Measurements from ENCODE around the gene IL18. TPM values are rescaled to one million over a fixed set of nuclear protein-coding genes. Genes with fewer than 3 reads are reported as not detected.

IL18 gene
- total and polyA plus RNA-seq, 9 of the 15 experiments (the other 6 are each of a cell fraction or from before 2014, with no cell fraction given), result 4.1 to 10.0 (median 6.1) TPM

DNA sequence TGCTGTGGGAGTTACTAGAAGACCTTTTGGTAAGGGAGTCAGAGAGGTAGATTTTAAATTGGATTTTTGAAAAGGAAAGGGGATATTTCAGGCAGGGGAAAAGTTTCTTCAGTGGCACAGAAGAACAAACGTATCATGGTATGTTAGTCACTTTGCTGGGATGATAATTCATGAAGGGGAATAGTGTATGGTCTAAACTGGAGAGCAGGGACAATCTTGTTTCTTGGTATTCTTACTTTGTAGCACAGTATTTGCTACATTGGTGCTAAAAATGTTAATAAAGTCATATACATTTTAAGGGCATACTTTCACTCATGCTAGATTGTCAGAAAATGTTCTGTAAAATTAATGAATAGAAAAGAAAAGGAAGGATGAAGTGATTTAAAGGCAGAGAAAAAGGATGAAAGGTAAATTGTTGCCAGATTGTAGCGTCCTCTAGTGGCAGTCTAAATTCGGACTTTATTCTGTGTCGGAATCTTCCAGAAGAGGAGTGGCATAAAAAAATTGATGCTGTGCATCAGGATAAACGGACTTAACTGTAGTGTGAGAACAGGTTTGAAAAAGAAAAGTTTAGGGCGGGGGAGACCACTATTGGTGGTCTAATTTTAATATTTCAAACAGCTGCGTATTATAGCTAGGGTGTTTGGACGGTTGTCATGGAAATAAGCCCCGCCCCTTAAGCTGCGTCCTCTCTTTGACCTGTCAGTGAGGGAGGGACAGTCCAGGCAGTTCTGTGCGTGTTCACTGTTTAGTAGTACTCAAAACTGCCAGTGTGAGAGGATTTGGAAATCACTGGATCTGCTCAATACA lies 11.1 kb upstream of the IL18 start, which contains the start of gene BCO2 (continued):
- TF ChIP-seq ZNF408 (CRISPR knock-in tag; IDR thresholded peaks at IDR 0.05; ENCODE audit: low read depth) (no peak), MEF2A (IDR thresholded peaks at IDR 0.05; ENCODE audit: control insufficient read depth, low read depth, low read length) (0 out of 2 replicates have a peak, but pooled peaks have one; percentile 23), SMC3 (conservative IDR thresholded peaks at IDR 0.05; ENCODE audit: insufficient read depth, low read depth, low read length) (peak; percentile 33; the same call in 1 of the 2 replicates), ZNF316 (IDR thresholded peaks at IDR 0.05) (no peak), PBX2 (CRISPR knock-in tag; IDR thresholded peaks at IDR 0.05; ENCODE audit: low read depth) (no peak), PBX2 (tag; conservative IDR thresholded peaks at IDR 0.05; ENCODE audit: low read depth) (peak; percentile 36), ZNF217 (CRISPR knock-in tag; IDR thresholded peaks at IDR 0.05) (no peak), FOXJ3 (CRISPR knock-in tag; IDR thresholded peaks at IDR 0.05) (peak; percentile 70), RCOR1 (IDR thresholded peaks at IDR 0.05; ENCODE audit: borderline replicate concordance in 1 of 2, low read depth in 2 of 2, low read length in 2 of 2) (peak in 1 of 2 experiments; percentile 34; a peak in 1 of 4 replicates), ZC3H8 (IDR thresholded peaks at IDR 0.05) (0 out of 2 replicates have a peak, but pooled peaks have one; percentile 35), JUN (IDR thresholded peaks at IDR 0.05; ENCODE audit: borderline replicate concordance, low read depth, low read length) (no peak), JUN (CRISPR knock-in tag; IDR thresholded peaks at IDR 0.05; ENCODE audit: borderline replicate concordance) (no peak), ZNF175 (CRISPR knock-in tag; IDR thresholded peaks at IDR 0.05; ENCODE audit: low read depth) (no peak), MEIS2 (IDR thresholded peaks at IDR 0.05; ENCODE audit: partially characterized antibody) (peak; percentile 50), ZNF76 (CRISPR knock-in tag; IDR thresholded peaks at IDR 0.05; ENCODE audit: borderline replicate concordance) (no peak), RBM25 (IDR thresholded peaks at IDR 0.05; ENCODE audit: low read depth, low read length, severe bottlenecking) (no peak)
- TF ChIP-seq, protein P1, sequence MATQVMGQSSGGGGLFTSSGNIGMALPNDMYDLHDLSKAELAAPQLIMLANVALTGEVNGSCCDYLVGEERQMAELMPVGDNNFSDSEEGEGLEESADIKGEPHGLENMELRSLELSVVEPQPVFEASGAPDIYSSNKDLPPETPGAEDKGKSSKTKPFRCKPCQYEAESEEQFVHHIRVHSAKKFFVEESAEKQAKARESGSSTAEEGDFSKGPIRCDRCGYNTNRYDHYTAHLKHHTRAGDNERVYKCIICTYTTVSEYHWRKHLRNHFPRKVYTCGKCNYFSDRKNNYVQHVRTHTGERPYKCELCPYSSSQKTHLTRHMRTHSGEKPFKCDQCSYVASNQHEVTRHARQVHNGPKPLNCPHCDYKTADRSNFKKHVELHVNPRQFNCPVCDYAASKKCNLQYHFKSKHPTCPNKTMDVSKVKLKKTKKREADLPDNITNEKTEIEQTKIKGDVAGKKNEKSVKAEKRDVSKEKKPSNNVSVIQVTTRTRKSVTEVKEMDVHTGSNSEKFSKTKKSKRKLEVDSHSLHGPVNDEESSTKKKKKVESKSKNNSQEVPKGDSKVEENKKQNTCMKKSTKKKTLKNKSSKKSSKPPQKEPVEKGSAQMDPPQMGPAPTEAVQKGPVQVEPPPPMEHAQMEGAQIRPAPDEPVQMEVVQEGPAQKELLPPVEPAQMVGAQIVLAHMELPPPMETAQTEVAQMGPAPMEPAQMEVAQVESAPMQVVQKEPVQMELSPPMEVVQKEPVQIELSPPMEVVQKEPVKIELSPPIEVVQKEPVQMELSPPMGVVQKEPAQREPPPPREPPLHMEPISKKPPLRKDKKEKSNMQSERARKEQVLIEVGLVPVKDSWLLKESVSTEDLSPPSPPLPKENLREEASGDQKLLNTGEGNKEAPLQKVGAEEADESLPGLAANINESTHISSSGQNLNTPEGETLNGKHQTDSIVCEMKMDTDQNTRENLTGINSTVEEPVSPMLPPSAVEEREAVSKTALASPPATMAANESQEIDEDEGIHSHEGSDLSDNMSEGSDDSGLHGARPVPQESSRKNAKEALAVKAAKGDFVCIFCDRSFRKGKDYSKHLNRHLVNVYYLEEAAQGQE (IDR thresholded peaks at IDR 0.05; ENCODE audit: borderline replicate concordance), result peak; percentile 55; the same call in 1 of the 2 replicates
- TF ChIP-seq, protein P1 (CRISPR knock-in tag; IDR thresholded peaks at IDR 0.05; ENCODE audit: low read depth), result no peak
